OCI-LY1 (cell line): ENCODE results near the gene APH1B.
"Not testable (repeated sequence)": the region's sequence is repeated elsewhere in the genome, so short reads cannot be mapped to it uniquely, and the experiment has no call there.

Experiments
- CTCF ChIP-seq: fragments of 200-600 bp; sonication (generic), shearing (Covaris generic); IDR thresholded peaks from 2 replicates; pipeline ENCODE4 v1.5.1; 2017; ENCODE audit warnings: mild to moderate bottlenecking, antibody characterized with exemption, low read length, moderate library complexity, mixed read lengths
- EZH2 ChIP-seq: fragments of 200-600 bp; sonication (generic), shearing (Covaris generic); IDR thresholded peaks from 2 replicates; pipeline ENCODE4 v1.8.0; 2017; ENCODE audit warnings: borderline replicate concordance, mixed run types, mild to moderate bottlenecking, antibody characterized with exemption, low read length, moderate library complexity, mixed read lengths

DNA sequence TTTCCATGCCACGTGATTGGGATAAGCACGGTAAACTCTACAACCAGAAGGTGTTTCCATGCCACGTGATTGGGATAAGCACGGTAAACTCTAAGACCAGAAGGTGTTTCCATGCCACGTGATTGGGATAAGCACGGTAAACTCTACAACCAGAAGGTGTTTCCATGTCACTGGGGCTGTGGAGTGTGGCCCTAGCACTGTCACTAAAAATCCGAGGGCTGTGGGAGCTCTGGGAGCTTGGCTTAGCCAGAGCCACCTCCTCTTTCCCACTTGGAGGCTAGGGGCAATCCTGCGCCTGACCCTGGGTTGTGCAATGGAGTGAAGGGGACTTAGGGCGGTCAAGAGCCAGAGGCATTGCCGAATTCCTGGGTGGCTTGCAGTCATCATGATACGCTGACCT is 43.6 kb downstream of the APH1B start:
- TF ChIP-seq EZH2, CTCF: not testable (repeated sequence)
